Measurements from ENCODE around the gene BTBD8.

DNA sequence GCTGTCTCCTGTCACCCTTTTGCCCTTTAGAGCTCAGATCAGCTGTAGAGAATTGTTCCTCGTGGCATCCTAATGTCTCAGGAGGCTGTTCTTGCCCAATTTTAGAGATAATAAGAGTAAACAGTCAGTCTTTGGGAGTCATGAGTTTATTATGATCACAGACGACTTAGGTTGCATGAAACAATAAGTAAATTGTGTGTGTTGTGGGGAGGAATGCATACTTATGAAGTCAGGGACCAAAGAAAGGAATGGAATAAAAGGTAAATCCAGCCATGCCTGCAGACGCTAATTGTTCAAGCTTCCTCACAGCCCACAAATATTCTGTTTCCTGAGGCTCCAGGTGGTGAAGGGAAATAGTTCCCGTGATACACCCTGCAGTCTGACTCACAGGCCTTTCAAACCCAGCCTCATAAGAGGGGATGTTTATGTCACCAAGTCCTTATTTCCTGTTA lies 49.5 kb upstream of the BTBD8 start:
- TF ChIP-seq, protein P1, sequence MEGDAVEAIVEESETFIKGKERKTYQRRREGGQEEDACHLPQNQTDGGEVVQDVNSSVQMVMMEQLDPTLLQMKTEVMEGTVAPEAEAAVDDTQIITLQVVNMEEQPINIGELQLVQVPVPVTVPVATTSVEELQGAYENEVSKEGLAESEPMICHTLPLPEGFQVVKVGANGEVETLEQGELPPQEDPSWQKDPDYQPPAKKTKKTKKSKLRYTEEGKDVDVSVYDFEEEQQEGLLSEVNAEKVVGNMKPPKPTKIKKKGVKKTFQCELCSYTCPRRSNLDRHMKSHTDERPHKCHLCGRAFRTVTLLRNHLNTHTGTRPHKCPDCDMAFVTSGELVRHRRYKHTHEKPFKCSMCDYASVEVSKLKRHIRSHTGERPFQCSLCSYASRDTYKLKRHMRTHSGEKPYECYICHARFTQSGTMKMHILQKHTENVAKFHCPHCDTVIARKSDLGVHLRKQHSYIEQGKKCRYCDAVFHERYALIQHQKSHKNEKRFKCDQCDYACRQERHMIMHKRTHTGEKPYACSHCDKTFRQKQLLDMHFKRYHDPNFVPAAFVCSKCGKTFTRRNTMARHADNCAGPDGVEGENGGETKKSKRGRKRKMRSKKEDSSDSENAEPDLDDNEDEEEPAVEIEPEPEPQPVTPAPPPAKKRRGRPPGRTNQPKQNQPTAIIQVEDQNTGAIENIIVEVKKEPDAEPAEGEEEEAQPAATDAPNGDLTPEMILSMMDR (IDR thresholded peaks at IDR 0.05) = no peak
- no peak for TF ChIP-seq POLR2A (IDR thresholded peaks at IDR 0.05)
- TF ChIP-seq EP300 (IDR thresholded peaks at IDR 0.05) = no peak
